ENCODE data around the gene SCRT2. TPM values are rescaled to one million over a fixed set of nuclear protein-coding genes. Genes with fewer than 3 reads are reported as not detected.
A peak's percentile ranks its signal among the peaks of the same experiment; 100 is the strongest.

The SCRT2 gene
- polyA plus RNA-seq, 6 donors from 2014 or later, result not detected

GRCh38 chr20:641516-641875 lies 34.1 kb downstream of the SCRT2 start:
- Mint-ChIP-seq H3K4me3 (peak overlapping the region in 5 of 8 donors; percentile 10 to 64 (median 21)), H3K36me3 (no peaks in the 10 kb centered on the region), H3K27me3 (peaks cover 17 to 33% (median 32%) of the 10 kb centered on the region in 3 donors), H3K9me3 (peaks cover 0 to 3% (median 0%) of the 10 kb centered on the region in 7 donors), H3K27ac (peak overlapping the region in 1 of 6 donors; percentile 62), H3K4me1 (peaks cover 0 to 18% (median 0%) of the 10 kb centered on the region in 3 donors)
- ATAC-seq (ENCODE audit: low read depth in 2 of 2) (no peak), DNase-seq (no peak)

GRCh38 chr20:640674-641515 lies 34.7 kb downstream of the SCRT2 start:
- H3K36me3 Mint-ChIP-seq, result no peaks in the 10 kb centered on the region
- H3K9me3 Mint-ChIP-seq, result peaks cover 0 to 3% (median 0%) of the 10 kb centered on the region in 7 donors
- H3K4me3 Mint-ChIP-seq, result peak overlapping the region in 5 of 8 donors; percentile 15 to 56 (median 29)
- H3K27ac Mint-ChIP-seq, result no peak overlapping the region
- H3K4me1 Mint-ChIP-seq, result peaks cover 0 to 18% (median 0%) of the 10 kb centered on the region in 3 donors
- ATAC-seq (ENCODE audit: low read depth in 2 of 2) (no peak), DNase-seq (no peak)
- peaks cover 17 to 38% (median 31%) of the 10 kb centered on the region in 3 donors for H3K27me3 Mint-ChIP-seq

- peaks cover 16 to 46% (median 17%) of the 10 kb centered on the region in 3 donors for H3K27me3 Mint-ChIP-seq
- H3K36me3 Mint-ChIP-seq, result no peaks in the 10 kb centered on the region
- H3K9me3 Mint-ChIP-seq, result peaks cover 0 to 3% (median 0%) of the 10 kb centered on the region in 7 donors
- ATAC-seq (ENCODE audit: low read depth in 2 of 2) (no peak), DNase-seq (no peak)
- H3K4me3 Mint-ChIP-seq, result no peak overlapping the region
- peaks cover 0 to 13% (median 0%) of the 10 kb centered on the region in 3 donors for H3K4me1 Mint-ChIP-seq
- H3K27ac Mint-ChIP-seq, result no peak overlapping the region
Observed at GRCh38 chr20:638579-638978, 37.0 kb downstream of the SCRT2 start.

- Mint-ChIP-seq H3K27me3 (peaks cover 6 to 42% (median 8%) of the 10 kb centered on the region in 3 donors), H3K9me3 (peaks cover 0 to 3% (median 0%) of the 10 kb centered on the region in 7 donors), H3K27ac (peak overlapping the region in 1 of 6 donors; percentile 76), H3K4me3 (no peak overlapping the region), H3K4me1 (peaks cover 0 to 7% (median 0%) of the 10 kb centered on the region in 3 donors), H3K36me3 (no peaks in the 10 kb centered on the region)
- ATAC-seq (ENCODE audit: low read depth in 2 of 2) (no peak), DNase-seq (no peak)
Observed at GRCh38 chr20:637559-637958, 38.0 kb downstream of the SCRT2 start.

- no peaks in the 10 kb centered on the region for H3K4me1 Mint-ChIP-seq
- ATAC-seq (ENCODE audit: low read depth in 2 of 2), result no peak
- no peaks in the 10 kb centered on the region for H3K36me3 Mint-ChIP-seq
- no peak overlapping the region for H3K27ac Mint-ChIP-seq
- no peak overlapping the region for H3K4me3 Mint-ChIP-seq
- H3K27me3 Mint-ChIP-seq, result peaks cover 5 to 44% (median 6%) of the 10 kb centered on the region in 3 donors
- DNase-seq, result no peak
- H3K9me3 Mint-ChIP-seq, result no peaks in the 10 kb centered on the region
Observed at GRCh38 chr20:635893-636338, 39.7 kb downstream of the SCRT2 start.

- Mint-ChIP-seq H3K4me3 (no peak overlapping the region), H3K36me3 (no peaks in the 10 kb centered on the region), H3K27me3 (peaks cover 9 to 50% (median 12%) of the 10 kb centered on the region in 3 donors)
Observed at GRCh38 chr20:635028-635892, 40.3 kb downstream of the SCRT2 start.

GRCh38 chr20:634148-634925 lies 41.3 kb downstream of the SCRT2 start:
- no peaks in the 10 kb centered on the region for H3K4me1 Mint-ChIP-seq
- H3K4me3 Mint-ChIP-seq, result no peak overlapping the region
- H3K27me3 Mint-ChIP-seq, result peaks cover 13 to 58% (median 14%) of the 10 kb centered on the region in 3 donors
- H3K27ac Mint-ChIP-seq, result no peak overlapping the region
- ATAC-seq (ENCODE audit: low read depth in 2 of 2), result no peak
- H3K36me3 Mint-ChIP-seq, result no peaks in the 10 kb centered on the region
- DNase-seq, result no peak
- no peaks in the 10 kb centered on the region for H3K9me3 Mint-ChIP-seq

More at GRCh38 chr20:635028-635892, 40.3 kb downstream of the SCRT2 start:
- Mint-ChIP-seq H3K9me3 (no peaks in the 10 kb centered on the region), H3K27ac (no peak overlapping the region), H3K4me1 (no peaks in the 10 kb centered on the region)
- ATAC-seq (ENCODE audit: low read depth in 2 of 2) (no peak), DNase-seq (no peak)

- no peak overlapping the region for H3K27ac Mint-ChIP-seq
- no peaks in the 10 kb centered on the region for H3K36me3 Mint-ChIP-seq
- H3K4me1 Mint-ChIP-seq, result no peaks in the 10 kb centered on the region
- no peak overlapping the region for H3K4me3 Mint-ChIP-seq
- H3K9me3 Mint-ChIP-seq, result no peaks in the 10 kb centered on the region
- no peak for ATAC-seq (ENCODE audit: low read depth in 2 of 2)
- H3K27me3 Mint-ChIP-seq, result peaks cover 7 to 50% (median 19%) of the 10 kb centered on the region in 3 donors
- DNase-seq, result no peak
Observed at GRCh38 chr20:631101-631500, 44.5 kb downstream of the SCRT2 start.

GRCh38 chr20:626579-626978 lies 49.0 kb downstream of the SCRT2 start:
- Mint-ChIP-seq H3K4me1 (no peaks in the 10 kb centered on the region), H3K36me3 (no peaks in the 10 kb centered on the region), H3K9me3 (peaks cover 0 to 2% (median 0%) of the 10 kb centered on the region in 7 donors), H3K27ac (peak overlapping the region in 1 of 6 donors; percentile 61), H3K27me3 (peaks cover 18 to 44% (median 30%) of the 10 kb centered on the region in 3 donors), H3K4me3 (no peak overlapping the region)
- no peak for ATAC-seq (ENCODE audit: low read depth in 2 of 2)
- no peak for DNase-seq

GRCh38 chr20:625360-625932 lies 50.2 kb downstream of the SCRT2 start:
- Mint-ChIP-seq H3K27ac (no peak overlapping the region), H3K27me3 (peaks cover 24 to 51% (median 26%) of the 10 kb centered on the region in 3 donors), H3K4me1 (no peaks in the 10 kb centered on the region), H3K9me3 (peaks cover 0 to 2% (median 0%) of the 10 kb centered on the region in 7 donors), H3K36me3 (no peaks in the 10 kb centered on the region), H3K4me3 (no peak overlapping the region)
- ATAC-seq (ENCODE audit: low read depth in 2 of 2), result no peak
- DNase-seq, result no peak

- ATAC-seq (ENCODE audit: low read depth in 2 of 2), result no peak
- Mint-ChIP-seq H3K36me3 (no peaks in the 10 kb centered on the region), H3K27ac (no peak overlapping the region), H3K27me3 (peaks cover 25 to 57% (median 38%) of the 10 kb centered on the region in 3 donors), H3K4me3 (no peak overlapping the region), H3K9me3 (peaks cover 0 to 5% (median 2%) of the 10 kb centered on the region in 7 donors), H3K4me1 (no peaks in the 10 kb centered on the region)
- DNase-seq, result no peak
Observed at GRCh38 chr20:623704-624103, 51.9 kb downstream of the SCRT2 start.

GRCh38 chr20:623021-623420 lies 52.6 kb downstream of the SCRT2 start:
- peak overlapping the region in 1 of 6 donors; percentile 16 for H3K27ac Mint-ChIP-seq
- H3K36me3 Mint-ChIP-seq, result peaks cover 2 to 4% of the 10 kb centered on the region in 2 donors
- H3K9me3 Mint-ChIP-seq, result peaks cover 1 to 11% (median 6%) of the 10 kb centered on the region in 7 donors
- no peak overlapping the region for H3K4me3 Mint-ChIP-seq
- H3K4me1 Mint-ChIP-seq, result no peaks in the 10 kb centered on the region
- H3K27me3 Mint-ChIP-seq, result peaks cover 25 to 63% (median 43%) of the 10 kb centered on the region in 3 donors
- no peak for DNase-seq
- no peak for ATAC-seq (ENCODE audit: low read depth in 2 of 2)

Measured in naive B cell (primary cell).